ENCODE data around the gene S100A13. TPM values are rescaled to one million over a fixed set of nuclear protein-coding genes. Genes with fewer than 3 reads are reported as not detected.
"Not testable (repeated sequence)": the region's sequence is repeated elsewhere in the genome, so short reads cannot be mapped to it uniquely, and the experiment has no call there.

The S100A13 gene
- 200 TPM for total RNA-seq
- long read RNA-seq, partial matches to known transcripts, result 43 of 52 reads
- long read RNA-seq, other reads (novel, unspliced or antisense), result 1 of 52 reads

GRCh38 chr1:153626904-153627714 lies at the start of gene S100A13:
TSS of gene S100A13 (minus strand) at chr1:153627505. CDS start at chr1:153626472, 1,033 bp downstream.
- intact Hi-C loops (cut with DNase I), result loop anchor here (5.0 kb wide), 1 partner anchor 45 kb away; the partner anchor contains the start of gene ILF2
- DNase-seq (ENCODE audit: low spot score), result no peak

- intact Hi-C loops (cut with DNase I), result loop anchor here (5.0 kb wide), 3 partner anchors 46 to 304 kb away; partner anchors contain the start of genes JTB, S100A1 and S100A13
- no peak for DNase-seq (ENCODE audit: low spot score)
Observed at GRCh38 chr1:153673511-153673910, 46.2 kb upstream of the S100A13 start.

GRCh38 chr1:153671628-153672353 lies 44.5 kb upstream of the S100A13 start:
- DNase-seq (ENCODE audit: low spot score), result not testable (repeated sequence)

GRCh38 chr1:153670859-153671627 lies 43.7 kb upstream of the S100A13 start, which contains the start of gene ILF2:
TSS of gene ILF2 (minus strand) at chr1:153670993. CDS start at chr1:153670922, 71 bp downstream.
- intact Hi-C loops (cut with DNase I), result loop anchor here (2.0 to 5.0 kb wide), 4 partner anchors 44 to 306 kb away; partner anchors contain the start of genes JTB, S100A1 and S100A13
- DNase-seq (ENCODE audit: low spot score), result peak; percentile 96

More at GRCh38 chr1:153671628-153672353, 44.5 kb upstream of the S100A13 start:
- intact Hi-C loops (cut with DNase I), result loop anchor here (2.0 to 5.0 kb wide), 4 partner anchors 44 to 306 kb away; partner anchors contain the start of genes JTB, S100A1 and S100A13

- intact Hi-C loops (cut with DNase I), result loop anchor here (2.0 to 5.0 kb wide), 4 partner anchors 43 to 307 kb away; partner anchors contain the start of genes JTB, S100A1 and S100A13
Observed at GRCh38 chr1:153670257-153670858, 43.1 kb upstream of the S100A13 start.

GRCh38 chr1:153669606-153670005 lies 42.3 kb upstream of the S100A13 start:
- DNase-seq (ENCODE audit: low spot score), result no peak
- intact Hi-C loops (cut with DNase I), result loop anchor here (2.0 to 5.0 kb wide), 4 partner anchors 42 to 308 kb away; partner anchors contain the start of genes JTB, S100A1 and S100A13

More at GRCh38 chr1:153670257-153670858, 43.1 kb upstream of the S100A13 start:
- DNase-seq (ENCODE audit: low spot score), result no peak

- DNase-seq (ENCODE audit: low spot score); intact Hi-C loops (cut with DNase I): not testable (repeated sequence)
Observed at GRCh38 chr1:153668672-153669071, 41.4 kb upstream of the S100A13 start.

- intact Hi-C loops (cut with DNase I), result no loop called here
- no peak for DNase-seq (ENCODE audit: low spot score)
Observed at GRCh38 chr1:153667439-153667838, 40.1 kb upstream of the S100A13 start.

- intact Hi-C loops (cut with DNase I), result no loop called here
- DNase-seq (ENCODE audit: low spot score), result peak; percentile 44
Observed at GRCh38 chr1:153663211-153663610, 35.9 kb upstream of the S100A13 start.

- intact Hi-C loops (cut with DNase I), result no loop called here
- DNase-seq (ENCODE audit: low spot score), result no peak
Observed at GRCh38 chr1:153662269-153662668, 35.0 kb upstream of the S100A13 start.

GRCh38 chr1:153661111-153661708 lies 33.9 kb upstream of the S100A13 start:
- intact Hi-C loops (cut with DNase I), result no loop called here
- DNase-seq (ENCODE audit: low spot score), result peak; percentile 24

GRCh38 chr1:153659656-153660055 lies 32.4 kb upstream of the S100A13 start:
- peak; percentile 61 for DNase-seq (ENCODE audit: low spot score)
- intact Hi-C loops (cut with DNase I), result loop anchor here (2.0 kb wide), 1 partner anchor 25 kb away; the partner anchor contains the start of gene CHTOP

GRCh38 chr1:153659175-153659534 lies 31.9 kb upstream of the S100A13 start:
- peak; percentile 7 for DNase-seq (ENCODE audit: low spot score)
- intact Hi-C loops (cut with DNase I), result loop anchor here (2.0 kb wide), 1 partner anchor 24 kb away; the partner anchor contains the start of gene CHTOP

- DNase-seq (ENCODE audit: low spot score), result peak; percentile 96
- intact Hi-C loops (cut with DNase I), result loop anchor here (2.0 kb wide), 1 partner anchor 24 kb away; the partner anchor contains the start of gene CHTOP
Observed at GRCh38 chr1:153658400-153659174, 31.3 kb upstream of the S100A13 start, which contains the start of gene SNAPIN. TSS of gene SNAPIN (plus strand) at chr1:153658703. CDS start at chr1:153658744, 41 bp downstream.

GRCh38 chr1:153655333-153655732 lies 28.0 kb upstream of the S100A13 start:
- peak; percentile 9 for DNase-seq (ENCODE audit: low spot score)
- intact Hi-C loops (cut with DNase I), result no loop called here

GRCh38 chr1:153652805-153653500 lies 25.6 kb upstream of the S100A13 start:
- intact Hi-C loops (cut with DNase I), result no loop called here
- no peak for DNase-seq (ENCODE audit: low spot score)

Data from cardiac septum (tissue), 1 donor.